SK-N-SH treated with all-trans-retinoic acid at 6 μM for 48 hours (cell line): ENCODE results near the gene UBE2I.
A peak's percentile ranks its signal among the peaks of the same experiment; 100 is the strongest.

Source experiments
- ATAC-seq: fragments of 200-7000 bp; cut with Tn5 transposase; 3 replicates; pipeline ENCODE4 v1.9.1; 2020; ENCODE audit warnings: mild to moderate bottlenecking, moderate library complexity
- BACH2 ChIP-seq: fragments of 250-450 bp; sonication (Bioruptor Pico); IDR thresholded peaks from 2 replicates; pipeline ENCODE4 v1.9.0; 2021; ENCODE audit warnings: mild to moderate bottlenecking, borderline replicate concordance
- CSDC2 ChIP-seq: fragments of 250-450 bp; sonication (Bioruptor Pico); IDR thresholded peaks from 2 replicates; pipeline ENCODE4 v1.5.0; 2020; ENCODE audit warnings: mild to moderate bottlenecking, moderate library complexity
- ESRRG ChIP-seq: fragments of 250-450 bp; sonication (Bioruptor Pico); IDR thresholded peaks from 2 replicates; pipeline ENCODE4 v1.6.1; 2021; ENCODE audit warnings: mild to moderate bottlenecking
- ISL1 ChIP-seq: fragments of 250-450 bp; sonication (Bioruptor Pico); IDR thresholded peaks from 2 replicates; pipeline ENCODE4 v2.1.2; 2022; ENCODE audit warnings: mild to moderate bottlenecking, moderate library complexity
- OSR1 ChIP-seq: fragments of 250-450 bp; sonication (Bioruptor Pico); IDR thresholded peaks from 2 replicates; pipeline ENCODE4 v1.8.0; 2022; ENCODE audit warnings: moderate library complexity, mild to moderate bottlenecking, inconsistent platforms
- PPARA ChIP-seq: fragments of 250-450 bp; sonication (Bioruptor Pico); IDR thresholded peaks from 2 replicates; pipeline ENCODE4 v1.5.0; 2020; ENCODE audit warnings: mild to moderate bottlenecking, borderline replicate concordance
- RARB ChIP-seq: fragments of 250-450 bp; sonication (Bioruptor Pico); IDR thresholded peaks from 2 replicates; pipeline ENCODE4 v1.8.0; 2021; ENCODE audit warnings: mild to moderate bottlenecking, moderate library complexity
- SNAI2 ChIP-seq: fragments of 250-450 bp; sonication (Bioruptor Pico); IDR thresholded peaks from 2 replicates; pipeline ENCODE4 v1.5.0; 2020; ENCODE audit warnings: mild to moderate bottlenecking, moderate library complexity
- TCF4 ChIP-seq: fragments of 250-450 bp; sonication (Bioruptor Pico); IDR thresholded peaks from 2 replicates; pipeline ENCODE4 v1.8.0; 2021; ENCODE audit warnings: mild to moderate bottlenecking, moderate library complexity, borderline replicate concordance
- TOX ChIP-seq: fragments of 250-450 bp; sonication (Bioruptor Pico); IDR thresholded peaks from 2 replicates; pipeline ENCODE4 v1.8.0; 2021; ENCODE audit warnings: mild to moderate bottlenecking, moderate library complexity, borderline replicate concordance
- TSHZ2 ChIP-seq: fragments of 250-450 bp; sonication (Bioruptor Pico); IDR thresholded peaks from 2 replicates; pipeline ENCODE4 v1.5.0; 2020; ENCODE audit warnings: mild to moderate bottlenecking, moderate library complexity
- ZC3H10 ChIP-seq: fragments of 250-450 bp; sonication (Bioruptor Pico); IDR thresholded peaks from 2 replicates; pipeline ENCODE4 v1.5.1; 2021; ENCODE audit warnings: mild to moderate bottlenecking, moderate library complexity
- ZFP3 ChIP-seq: fragments of 250-450 bp; sonication (Bioruptor Pico); IDR thresholded peaks from 2 replicates; pipeline ENCODE4 v1.5.0; 2020; ENCODE audit warnings: mild to moderate bottlenecking, moderate library complexity
- ZFP30 ChIP-seq: fragments of 450-650 bp; formaldehyde crosslinking; IDR thresholded peaks from 2 replicates; pipeline ENCODE4 v1.5.0; 2022; ENCODE audit warnings: mild to moderate bottlenecking, moderate library complexity
- ZNF565 ChIP-seq: fragments of 450-650 bp; formaldehyde crosslinking; conservative IDR thresholded peaks from 2 replicates; pipeline ENCODE4 v1.5.0; 2020; ENCODE audit warnings: low read depth, mild to moderate bottlenecking, moderate library complexity
- ZNF70 ChIP-seq: fragments of 450-650 bp; formaldehyde crosslinking; IDR thresholded peaks from 2 replicates; pipeline ENCODE4 v1.5.0; 2020; ENCODE audit warnings: mild to moderate bottlenecking, moderate library complexity
- ZNF8 ChIP-seq: fragments of 450-650 bp; formaldehyde crosslinking; IDR thresholded peaks from 2 replicates; pipeline ENCODE4 v1.5.0; 2020; ENCODE audit warnings: mild to moderate bottlenecking, moderate library complexity
- TF ChIP-seq, protein P1 (sequence below): fragments of 250-450 bp; sonication (Bioruptor Pico); IDR thresholded peaks from 2 replicates; pipeline ENCODE4 v1.5.1; 2020; ENCODE audit warnings: low read depth, mild to moderate bottlenecking, moderate library complexity
- TF ChIP-seq, protein P2 (sequence below): fragments of 250-450 bp; sonication (Bioruptor Pico); IDR thresholded peaks from 2 replicates; pipeline ENCODE4 v1.8.0; 2020; ENCODE audit warnings: mild to moderate bottlenecking, moderate library complexity, borderline replicate concordance
- TF ChIP-seq, protein P3 (sequence below): fragments of 250-450 bp; sonication (Bioruptor Pico); IDR thresholded peaks from 2 replicates; pipeline ENCODE4 v1.8.0; 2021; ENCODE audit warnings: low read depth, mild to moderate bottlenecking, moderate library complexity, borderline replicate concordance

UBE2I gene

DNA sequence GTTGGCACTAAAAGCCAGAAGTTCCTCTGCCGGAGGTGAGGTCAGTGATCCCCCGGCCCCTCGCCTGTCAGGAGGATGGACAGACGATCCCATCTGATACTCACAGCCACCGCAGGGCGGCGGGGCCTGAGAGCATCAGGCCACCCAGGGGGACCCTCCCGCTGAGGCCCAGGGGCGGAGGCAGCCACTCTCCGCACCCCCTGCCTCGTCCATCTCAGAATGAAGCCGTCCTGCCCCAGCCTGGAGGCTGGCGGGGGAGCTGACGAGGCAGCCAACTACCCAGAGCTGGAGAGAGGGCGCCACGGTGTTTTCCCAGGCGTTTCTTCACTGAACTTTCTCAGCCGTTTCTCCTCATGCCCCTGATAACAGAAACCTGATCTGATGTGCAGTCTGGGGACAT is 31.0 kb upstream of the UBE2I start:
- peak; percentile 52 for ATAC-seq
- no peak for TF ChIP-seq TCF4 (CRISPR knock-in tag)
- TF ChIP-seq, protein P1, sequence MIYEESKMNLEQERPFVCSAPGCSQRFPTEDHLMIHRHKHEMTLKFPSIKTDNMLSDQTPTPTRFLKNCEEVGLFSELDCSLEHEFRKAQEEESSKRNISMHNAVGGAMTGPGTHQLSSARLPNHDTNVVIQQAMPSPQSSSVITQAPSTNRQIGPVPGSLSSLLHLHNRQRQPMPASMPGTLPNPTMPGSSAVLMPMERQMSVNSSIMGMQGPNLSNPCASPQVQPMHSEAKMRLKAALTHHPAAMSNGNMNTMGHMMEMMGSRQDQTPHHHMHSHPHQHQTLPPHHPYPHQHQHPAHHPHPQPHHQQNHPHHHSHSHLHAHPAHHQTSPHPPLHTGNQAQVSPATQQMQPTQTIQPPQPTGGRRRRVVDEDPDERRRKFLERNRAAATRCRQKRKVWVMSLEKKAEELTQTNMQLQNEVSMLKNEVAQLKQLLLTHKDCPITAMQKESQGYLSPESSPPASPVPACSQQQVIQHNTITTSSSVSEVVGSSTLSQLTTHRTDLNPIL (CRISPR knock-in tag) = no peak
- no peak for TF ChIP-seq ZFP30 (CRISPR knock-in tag)
- TF ChIP-seq SNAI2 (CRISPR knock-in tag) = no peak
- TF ChIP-seq RARB (CRISPR knock-in tag) = no peak
- TF ChIP-seq, protein P2, sequence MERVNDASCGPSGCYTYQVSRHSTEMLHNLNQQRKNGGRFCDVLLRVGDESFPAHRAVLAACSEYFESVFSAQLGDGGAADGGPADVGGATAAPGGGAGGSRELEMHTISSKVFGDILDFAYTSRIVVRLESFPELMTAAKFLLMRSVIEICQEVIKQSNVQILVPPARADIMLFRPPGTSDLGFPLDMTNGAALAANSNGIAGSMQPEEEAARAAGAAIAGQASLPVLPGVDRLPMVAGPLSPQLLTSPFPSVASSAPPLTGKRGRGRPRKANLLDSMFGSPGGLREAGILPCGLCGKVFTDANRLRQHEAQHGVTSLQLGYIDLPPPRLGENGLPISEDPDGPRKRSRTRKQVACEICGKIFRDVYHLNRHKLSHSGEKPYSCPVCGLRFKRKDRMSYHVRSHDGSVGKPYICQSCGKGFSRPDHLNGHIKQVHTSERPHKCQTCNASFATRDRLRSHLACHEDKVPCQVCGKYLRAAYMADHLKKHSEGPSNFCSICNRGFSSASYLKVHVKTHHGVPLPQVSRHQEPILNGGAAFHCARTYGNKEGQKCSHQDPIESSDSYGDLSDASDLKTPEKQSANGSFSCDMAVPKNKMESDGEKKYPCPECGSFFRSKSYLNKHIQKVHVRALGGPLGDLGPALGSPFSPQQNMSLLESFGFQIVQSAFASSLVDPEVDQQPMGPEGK (CRISPR knock-in tag) = no peak
- TF ChIP-seq ESRRG = no peak
- TF ChIP-seq ISL1 (CRISPR knock-in tag) = no peak
- TF ChIP-seq, protein P3, sequence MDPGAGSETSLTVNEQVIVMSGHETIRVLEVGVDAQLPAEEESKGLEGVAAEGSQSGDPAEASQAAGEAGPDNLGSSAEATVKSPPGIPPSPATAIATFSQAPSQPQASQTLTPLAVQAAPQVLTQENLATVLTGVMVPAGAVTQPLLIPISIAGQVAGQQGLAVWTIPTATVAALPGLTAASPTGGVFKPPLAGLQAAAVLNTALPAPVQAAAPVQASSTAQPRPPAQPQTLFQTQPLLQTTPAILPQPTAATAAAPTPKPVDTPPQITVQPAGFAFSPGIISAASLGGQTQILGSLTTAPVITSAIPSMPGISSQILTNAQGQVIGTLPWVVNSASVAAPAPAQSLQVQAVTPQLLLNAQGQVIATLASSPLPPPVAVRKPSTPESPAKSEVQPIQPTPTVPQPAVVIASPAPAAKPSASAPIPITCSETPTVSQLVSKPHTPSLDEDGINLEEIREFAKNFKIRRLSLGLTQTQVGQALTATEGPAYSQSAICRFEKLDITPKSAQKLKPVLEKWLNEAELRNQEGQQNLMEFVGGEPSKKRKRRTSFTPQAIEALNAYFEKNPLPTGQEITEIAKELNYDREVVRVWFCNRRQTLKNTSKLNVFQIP (CRISPR knock-in tag) = no peak
- no peak for TF ChIP-seq TOX

DNA sequence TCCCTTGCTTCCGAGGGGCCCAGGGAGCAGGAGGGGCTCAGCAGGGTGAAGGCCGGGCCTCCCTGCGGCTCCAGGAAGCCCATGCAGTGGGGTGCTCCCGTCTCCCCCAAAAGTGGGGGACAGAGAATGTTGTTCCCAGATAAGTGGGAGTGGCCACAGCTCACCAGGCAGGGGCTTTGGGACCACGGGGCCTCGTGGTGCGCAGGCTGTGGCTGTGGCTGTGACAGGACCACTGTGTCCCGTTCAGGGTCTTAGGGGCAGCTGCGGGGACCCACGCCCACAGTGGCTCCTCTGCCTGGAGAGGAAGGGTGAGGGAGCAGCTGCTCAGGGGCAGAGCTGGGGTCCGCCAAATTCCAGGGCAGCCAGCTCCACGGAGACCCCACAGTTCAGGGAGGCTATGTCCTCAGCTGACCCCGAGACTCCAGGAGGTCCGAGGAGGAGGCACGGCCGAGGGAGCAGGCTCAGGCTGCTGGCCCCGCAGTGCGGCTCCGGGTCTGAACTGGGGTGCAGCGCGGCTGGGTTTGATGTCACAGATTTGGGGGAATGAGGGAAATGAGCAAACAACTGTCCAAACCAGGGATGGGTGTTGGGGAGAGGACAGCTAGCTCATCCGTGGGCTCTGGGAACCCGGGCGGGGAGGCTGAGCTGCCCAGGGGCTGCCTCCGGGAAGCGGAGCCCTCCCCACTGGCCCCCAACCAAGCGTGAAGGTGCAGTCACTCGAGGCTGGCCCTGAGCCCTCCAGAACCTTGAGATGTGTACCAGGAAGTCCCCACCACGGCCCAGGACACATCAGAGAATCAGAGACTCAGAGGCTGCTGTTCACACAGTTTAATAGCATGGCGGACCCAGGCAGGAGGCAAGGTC is 30.1 kb upstream of the UBE2I start:
- ATAC-seq = no peak
- no peak for TF ChIP-seq ZNF8 (CRISPR knock-in tag)
- TF ChIP-seq ISL1 (CRISPR knock-in tag) = no peak

GRCh38 chr16:1279945-1280589 is 29.4 kb upstream of the UBE2I start:
- TF ChIP-seq OSR1 (no peak), RARB (CRISPR knock-in tag) (no peak)
- no peak for ATAC-seq

DNA sequence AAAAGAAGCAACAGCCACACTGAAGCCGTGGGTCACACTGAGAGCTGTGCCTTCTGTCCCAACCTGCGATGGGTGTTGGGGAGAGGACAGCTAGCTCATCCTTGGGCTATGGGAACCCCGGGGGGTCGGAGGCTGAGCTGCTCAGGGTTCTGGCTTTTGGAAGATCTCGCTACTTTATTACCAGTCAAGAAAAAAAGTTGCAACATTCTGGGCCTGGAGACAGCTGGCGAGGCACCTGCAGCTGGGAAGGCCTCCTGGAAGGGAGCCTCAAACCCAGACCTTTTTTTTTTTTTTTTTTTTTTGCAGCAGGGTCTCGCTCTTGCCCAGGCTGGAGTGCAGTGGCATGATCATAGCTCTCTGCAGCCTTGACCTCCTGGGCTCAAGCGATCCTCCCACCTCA is 28.7 kb upstream of the UBE2I start:
- ATAC-seq = no peak
- TF ChIP-seq ZFP3 (CRISPR knock-in tag) (no peak), RARB (CRISPR knock-in tag) (no peak), PPARA (CRISPR knock-in tag) (no peak), ZNF565 (no peak), TSHZ2 (CRISPR knock-in tag) (no peak), SNAI2 (CRISPR knock-in tag) (no peak), ZNF8 (CRISPR knock-in tag) (no peak), ZNF70 (no peak), ZC3H10 (CRISPR knock-in tag) (no peak), ISL1 (CRISPR knock-in tag) (no peak)
- TF ChIP-seq, all 23 proteins: peak for 0

GRCh38 chr16:1281517-1281916 is 27.9 kb upstream of the UBE2I start:
- TF ChIP-seq CSDC2 (CRISPR knock-in tag) (no peak), TOX (no peak), BACH2 (no peak), ISL1 (CRISPR knock-in tag) (no peak), ZNF565 (no peak)
- TF ChIP-seq, protein P2 (CRISPR knock-in tag) = no peak
- no peak for ATAC-seq
